Panc1 (cell line): Measurements from ENCODE around the gene PHF2.

Source experiments
- REST ChIP-seq, 2 experiments: IDR thresholded peaks; 2 replicates each; pipeline ENCODE4 v1.6.1; 2011 to 2012; ENCODE audit warnings: low read depth in 2 of 2, control low read depth in 1 of 2, low read length in 1 of 2, mild to moderate bottlenecking in 1 of 2, moderate library complexity in 1 of 2; ENCODE audit not compliant: insufficient read depth in 1 of 2
- SIN3A ChIP-seq: IDR thresholded peaks from 2 replicates; pipeline ENCODE4 v1.6.1; 2012; ENCODE audit warnings: low read depth, mild to moderate bottlenecking, low read length, moderate library complexity, borderline replicate concordance; ENCODE audit not compliant: insufficient read depth

- TF ChIP-seq SIN3A: no peak
- TF ChIP-seq REST (IDR thresholded peaks at IDR 0.05; ENCODE audit: insufficient read depth in 1 of 2, low read depth in 2 of 2, low read length in 1 of 2): no peak
These were observed 16.2 kb downstream of the PHF2 start for GRCh38 chr9:93592643-93593021.
